EL (cell line): ENCODE measurements around the gene RAPGEF1.
"Not testable (repeated sequence)": the region's sequence is repeated elsewhere in the genome, so short reads cannot be mapped to it uniquely, and the experiment has no call there.

ENCODE experiments used
- DNase-seq: peaks from one replicate; pipeline ENCODE4 v3.0.0-alpha.2; 2016

RAPGEF1 gene

DNA sequence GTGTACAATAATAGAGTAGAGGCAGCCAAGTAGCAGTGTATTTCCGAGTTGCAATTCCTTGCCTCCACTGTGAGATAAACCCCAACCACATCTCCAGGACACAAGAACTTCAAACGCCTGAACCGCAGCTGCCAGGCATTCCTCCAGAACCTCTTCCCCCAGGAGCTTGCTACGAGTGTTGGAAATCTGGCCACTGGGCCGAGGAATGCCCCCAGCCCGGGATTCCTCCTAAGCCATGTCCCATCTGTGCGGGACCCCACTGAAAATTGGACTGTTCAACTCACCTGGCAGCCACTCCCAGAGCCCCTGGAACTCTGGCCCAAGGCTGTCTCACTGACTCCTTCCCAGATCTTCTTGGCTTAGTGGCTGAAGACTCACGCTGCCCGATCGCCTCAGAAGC, 190.7 kb downstream of the RAPGEF1 start:
- DNase-seq: not testable (repeated sequence)

DNA sequence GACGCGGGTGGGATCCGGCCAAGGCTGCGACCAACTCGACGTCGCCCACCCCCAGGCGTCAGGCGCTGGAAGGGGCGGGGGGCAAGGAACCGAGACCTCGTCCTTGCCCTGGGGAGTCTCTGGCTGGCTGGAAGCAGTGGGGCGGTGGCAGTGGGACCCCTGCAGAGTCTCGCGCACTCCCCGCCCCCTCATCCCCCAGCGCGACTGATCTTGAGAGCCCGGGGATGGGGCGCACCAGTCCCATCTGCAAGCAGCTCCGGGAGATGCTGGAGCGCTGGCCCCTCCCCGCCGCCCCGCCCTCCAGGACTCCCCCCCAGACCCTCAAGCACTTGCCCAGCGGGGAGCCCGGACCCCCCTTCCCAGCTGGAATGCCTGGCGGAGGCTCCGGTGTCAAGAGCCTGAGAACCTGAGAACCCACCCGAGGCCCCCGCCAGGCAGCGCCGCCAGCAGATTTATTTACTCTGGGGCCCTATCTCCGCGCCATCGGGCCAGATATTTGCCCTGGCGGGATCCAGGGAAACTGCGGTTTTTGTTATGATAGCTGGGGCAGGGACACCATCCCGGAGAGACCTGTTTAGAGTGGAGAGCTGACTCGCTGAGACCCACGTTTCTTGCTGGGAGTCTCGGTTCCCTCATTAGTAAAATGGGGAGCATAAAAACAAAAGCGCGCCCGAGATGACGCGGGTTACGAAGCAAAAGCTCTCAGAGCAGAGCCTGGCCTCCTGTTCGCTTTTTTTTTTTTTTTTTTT, 193.4 kb downstream of the RAPGEF1 start:
- peak; percentile 33 for DNase-seq

DNA sequence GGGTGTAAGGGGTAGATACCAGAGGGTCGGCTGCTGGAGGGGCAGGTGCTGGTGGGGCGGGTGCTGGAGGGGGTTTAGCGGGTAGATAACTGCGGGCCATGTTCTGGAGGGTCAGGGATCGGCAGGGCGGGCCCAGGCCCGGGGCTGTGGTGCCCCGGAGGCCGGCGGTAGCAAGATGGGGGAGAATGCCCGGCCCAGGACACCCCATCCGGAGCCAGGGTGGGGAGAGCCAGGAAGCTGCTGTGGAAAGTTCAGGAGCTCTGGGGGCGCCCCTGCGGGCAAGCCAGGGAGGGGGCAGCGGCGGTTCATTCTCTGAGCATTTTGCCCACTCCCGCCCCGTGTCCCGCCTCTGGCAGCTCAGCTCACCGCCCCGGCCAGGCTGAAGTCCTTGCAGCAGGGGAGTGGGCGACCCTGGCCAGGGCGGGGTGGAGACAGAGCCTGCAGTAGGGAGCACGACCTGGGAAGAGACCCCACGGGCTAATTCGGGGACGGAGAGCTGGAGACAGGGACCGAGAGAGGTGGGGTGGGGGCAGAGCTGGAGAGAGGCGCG, 194.0 kb downstream of the RAPGEF1 start:
- DNase-seq: no peak

DNA sequence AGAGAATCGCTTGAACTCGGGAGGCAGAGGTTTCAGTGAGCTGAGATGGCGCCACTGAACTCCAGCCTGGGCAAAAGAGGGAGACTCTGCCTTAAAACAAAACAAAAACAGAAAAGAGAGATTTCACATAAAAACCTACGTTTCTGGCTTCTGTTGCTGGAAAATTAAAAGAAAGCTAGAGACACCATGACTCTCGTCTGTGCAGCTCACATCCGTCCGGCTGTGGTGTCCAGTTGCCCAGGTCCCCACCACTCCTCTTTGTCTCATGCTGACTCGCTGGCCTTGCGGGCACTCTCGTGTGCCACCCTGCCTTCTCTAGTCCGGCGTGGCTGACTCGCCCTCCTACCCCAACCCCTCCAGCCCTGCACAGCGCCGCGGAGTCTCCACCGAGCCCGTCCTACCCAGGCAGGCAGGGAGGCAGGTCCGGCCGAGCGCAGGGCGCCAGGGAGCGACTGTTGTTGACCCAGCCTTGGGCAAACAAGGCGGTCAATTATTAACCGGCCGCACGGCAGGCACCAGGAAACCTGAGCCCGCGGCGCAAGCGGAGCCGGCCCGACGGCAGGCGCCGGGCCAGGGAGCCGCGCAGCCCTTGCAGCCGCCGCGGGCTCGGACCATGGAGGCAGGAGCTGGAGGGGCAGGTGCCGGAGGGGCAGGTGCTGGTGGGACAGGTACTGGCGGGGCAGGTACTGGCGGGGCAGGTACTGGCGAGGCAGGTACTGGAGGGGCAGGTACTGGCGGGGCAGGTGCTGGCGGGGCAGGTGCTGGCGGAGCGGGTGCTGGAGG, 194.7 kb downstream of the RAPGEF1 start, which contains the start of gene PRRT1B:
PRRT1B (plus strand) TSS at position 521 of the 783 bp plus-strand sequence; CDS start at position 614, 93 bp downstream.
- no peak for DNase-seq

DNA sequence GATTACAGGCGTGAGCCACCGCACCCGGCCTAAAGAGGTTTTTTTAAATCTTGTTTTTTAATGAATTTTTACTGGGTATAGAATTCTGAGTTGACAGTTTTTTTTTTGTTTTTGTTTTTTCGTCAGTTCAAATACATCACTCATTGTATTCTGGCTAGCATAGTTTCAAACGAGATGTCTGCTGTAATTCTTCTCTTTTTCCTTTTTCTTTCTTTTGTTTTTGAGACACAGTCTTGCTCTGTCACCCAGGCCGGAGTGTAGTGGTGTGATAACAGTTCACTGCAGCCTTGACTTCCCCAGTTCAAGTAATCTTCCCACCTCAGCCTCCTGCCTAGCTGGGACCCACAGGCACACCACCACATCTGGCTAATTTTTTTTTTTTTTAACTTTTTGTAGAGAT, 196.7 kb downstream of the RAPGEF1 start:
- no peak for DNase-seq

DNA sequence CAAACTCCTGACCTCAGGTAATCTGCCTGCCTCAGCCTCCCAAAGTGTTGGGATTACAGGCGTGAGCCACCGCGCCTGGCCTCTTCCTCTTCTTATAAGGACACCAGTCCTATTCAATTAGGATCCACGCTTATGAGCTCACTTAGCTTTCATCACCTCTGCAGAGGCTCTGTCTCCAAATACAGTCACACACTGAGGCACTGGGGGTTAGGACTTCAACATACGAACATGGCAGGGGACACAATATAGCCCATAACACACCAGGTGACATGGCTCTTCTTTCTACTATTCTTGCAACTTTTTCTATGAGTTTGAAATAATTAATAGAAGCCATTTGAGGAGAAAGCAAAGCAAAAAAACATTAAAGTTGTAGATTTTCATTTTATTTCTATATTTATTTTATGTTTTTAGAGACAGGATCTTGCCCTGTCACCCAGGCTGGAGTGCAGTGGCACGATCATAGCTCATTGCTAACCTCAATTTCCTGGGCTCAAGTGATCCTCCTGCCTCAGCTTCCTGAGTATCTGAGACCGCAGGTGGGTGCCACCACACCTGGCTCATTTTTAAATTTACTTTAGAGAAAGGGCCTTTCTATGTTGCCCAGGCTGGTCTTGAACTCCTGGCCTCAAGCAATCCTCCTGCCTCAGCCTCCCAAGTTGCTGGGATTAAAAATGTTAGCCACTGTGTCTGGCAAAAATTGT, 200.5 kb downstream of the RAPGEF1 start:
- DNase-seq: no peak

DNA sequence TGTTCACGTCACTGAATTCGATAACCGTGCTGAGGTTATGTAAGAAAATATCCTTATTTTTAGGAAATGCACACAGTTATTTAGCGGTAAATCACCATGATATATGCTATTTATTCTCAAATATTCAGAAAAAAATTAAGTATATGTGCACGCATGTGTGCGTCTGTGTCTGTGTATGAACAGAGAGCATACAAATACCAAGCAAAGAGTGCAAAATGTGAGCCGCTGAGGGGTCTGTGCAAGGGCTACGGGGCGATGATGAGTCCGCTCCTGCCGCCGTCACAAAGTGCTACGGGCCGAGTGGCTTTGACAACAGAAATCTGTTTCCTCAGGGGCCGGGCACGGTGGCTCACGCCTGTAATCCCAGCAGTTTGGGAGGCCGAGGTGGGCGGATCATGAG, 201.9 kb downstream of the RAPGEF1 start:
- DNase-seq: no peak

DNA sequence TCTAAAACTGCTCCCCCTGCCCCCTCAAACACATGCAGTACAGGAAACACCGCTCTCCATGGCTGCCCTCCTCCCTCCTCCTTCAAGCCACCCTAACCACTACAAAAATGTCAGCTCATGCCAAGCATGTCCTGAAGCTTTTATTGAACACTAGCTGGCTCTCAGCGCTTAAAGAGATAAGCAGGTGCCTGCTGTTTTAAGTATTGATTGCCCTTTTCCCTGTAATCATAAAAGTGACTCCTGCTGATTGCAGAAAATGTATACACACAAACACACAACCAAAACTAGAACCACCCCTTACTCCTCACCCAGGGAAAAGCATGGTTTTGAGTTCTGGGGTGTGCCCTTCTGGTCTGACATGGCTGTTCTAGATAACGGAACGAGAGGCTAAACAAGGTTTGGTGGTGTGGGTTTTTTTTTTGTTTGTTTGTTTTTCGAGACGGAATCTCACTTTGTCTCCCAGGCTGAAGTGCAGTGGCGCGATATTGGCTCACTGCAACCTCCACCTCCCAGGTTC, 205.1 kb downstream of the RAPGEF1 start:
- DNase-seq: no peak

DNA sequence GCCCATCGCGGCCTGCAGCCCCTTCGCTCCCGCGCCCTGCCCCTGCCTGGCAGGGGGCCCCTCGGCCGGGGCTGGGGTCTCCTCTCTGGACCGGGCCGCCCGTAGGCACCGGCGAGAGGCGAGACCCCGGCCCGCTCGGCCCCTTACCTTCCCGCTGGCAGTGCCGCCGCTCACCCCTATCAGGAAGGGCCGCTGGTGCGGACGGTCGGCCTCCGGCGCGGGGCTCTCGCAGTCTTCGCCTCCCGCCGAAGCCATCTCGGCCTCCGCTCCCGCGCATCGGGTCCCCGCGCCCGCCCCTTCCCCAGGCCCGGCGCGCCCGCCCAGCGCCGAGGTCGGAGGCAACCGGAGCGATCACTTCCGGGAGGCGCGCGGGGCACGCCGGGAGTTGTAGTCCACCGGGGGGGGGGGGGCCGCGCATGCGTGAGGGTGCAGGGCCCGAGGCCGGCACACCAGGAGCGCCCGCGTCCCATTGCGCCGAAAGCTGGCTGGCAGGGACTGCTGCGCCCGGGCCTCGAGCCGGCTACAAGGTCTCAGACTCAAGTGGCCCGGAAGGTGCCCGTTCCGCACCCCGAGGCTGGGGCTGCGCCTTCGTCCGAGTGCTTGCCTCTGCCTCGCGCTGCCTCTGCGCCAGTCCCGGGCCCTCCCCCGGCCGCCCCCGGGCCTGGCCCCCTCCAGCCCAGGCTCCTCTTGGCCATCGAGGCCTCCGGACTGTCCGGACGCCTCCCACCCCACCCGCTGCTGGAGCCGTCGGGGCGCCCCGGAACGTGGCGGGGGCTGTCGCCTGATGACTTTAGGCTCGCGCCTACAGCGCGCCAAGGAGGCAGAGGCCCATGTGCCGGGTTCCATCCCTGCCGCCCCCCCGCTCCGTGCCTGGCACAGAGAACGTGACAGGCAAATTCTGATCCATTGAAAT, 208.7 kb downstream of the RAPGEF1 start, which contains the start of gene UCK1:
UCK1 (minus strand) TSS at position 344 of the 913 bp plus-strand sequence; CDS start at position 255, 89 bp downstream.
- DNase-seq: peak; percentile 80

DNA sequence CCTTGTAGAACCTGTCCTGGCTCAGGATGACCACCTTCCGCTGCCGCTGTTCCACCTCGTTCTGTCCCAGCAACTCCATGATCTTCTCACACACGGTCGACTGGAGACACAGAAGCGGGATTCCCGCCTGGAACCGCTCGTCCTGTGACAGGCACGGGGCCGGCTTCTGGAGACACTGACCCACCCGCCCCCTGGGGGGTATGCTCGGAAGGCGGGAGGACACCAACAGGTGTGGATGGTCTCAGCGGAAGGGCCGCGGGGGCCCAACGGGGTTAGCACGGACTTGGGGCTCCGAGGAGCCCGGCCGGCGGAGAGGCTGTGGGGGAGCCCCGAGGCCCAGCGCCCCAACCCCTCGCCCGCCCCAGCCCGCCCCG, 209.3 kb downstream of the RAPGEF1 start:
- peak; percentile 53 for DNase-seq

DNA sequence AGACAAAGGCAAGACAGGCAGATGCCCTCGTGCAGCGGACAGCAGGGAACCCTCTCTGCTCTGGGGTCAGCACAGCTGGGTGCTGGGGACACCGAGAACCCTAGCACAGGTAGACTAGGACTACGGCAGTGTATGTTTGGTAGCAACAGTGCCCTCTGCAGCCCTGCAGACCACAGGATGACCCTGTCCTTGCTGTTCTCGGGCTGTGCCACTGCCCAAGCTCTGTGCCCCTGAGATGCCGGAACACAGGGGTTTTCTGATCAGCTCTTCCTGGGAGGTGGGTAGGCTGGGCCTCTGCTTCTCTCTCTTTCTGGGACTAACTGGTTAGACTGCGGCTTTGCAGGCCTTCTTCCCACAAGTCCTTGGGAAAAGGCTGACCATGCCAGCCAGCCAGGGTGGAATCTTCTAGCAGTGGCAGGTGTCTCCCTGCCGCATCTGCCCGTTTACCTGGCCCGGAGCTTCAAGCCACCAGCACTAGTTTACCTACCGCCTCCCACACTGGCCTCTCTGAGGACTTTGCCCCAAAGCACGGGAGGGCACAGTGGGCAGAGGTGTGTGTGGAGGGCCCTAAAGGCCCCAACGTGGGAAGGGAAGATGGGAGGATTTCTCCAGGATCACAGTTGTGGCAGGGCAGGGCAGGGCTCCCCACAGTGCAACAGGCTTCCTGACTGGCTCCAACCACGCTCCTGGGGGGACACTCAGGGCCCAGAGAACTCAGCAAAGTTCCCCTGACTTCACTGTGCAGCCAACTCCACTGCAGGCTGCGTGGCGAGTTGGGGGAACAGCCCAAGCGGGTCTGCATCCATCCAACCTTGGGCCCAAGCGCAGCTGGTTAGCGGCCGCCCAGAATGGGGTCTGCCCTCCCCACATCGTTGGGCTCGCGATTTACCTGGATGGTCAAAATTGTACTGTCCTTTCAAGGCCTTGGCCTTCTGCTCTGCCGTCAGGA, 210.0 kb downstream of the RAPGEF1 start:
- DNase-seq: no peak

DNA sequence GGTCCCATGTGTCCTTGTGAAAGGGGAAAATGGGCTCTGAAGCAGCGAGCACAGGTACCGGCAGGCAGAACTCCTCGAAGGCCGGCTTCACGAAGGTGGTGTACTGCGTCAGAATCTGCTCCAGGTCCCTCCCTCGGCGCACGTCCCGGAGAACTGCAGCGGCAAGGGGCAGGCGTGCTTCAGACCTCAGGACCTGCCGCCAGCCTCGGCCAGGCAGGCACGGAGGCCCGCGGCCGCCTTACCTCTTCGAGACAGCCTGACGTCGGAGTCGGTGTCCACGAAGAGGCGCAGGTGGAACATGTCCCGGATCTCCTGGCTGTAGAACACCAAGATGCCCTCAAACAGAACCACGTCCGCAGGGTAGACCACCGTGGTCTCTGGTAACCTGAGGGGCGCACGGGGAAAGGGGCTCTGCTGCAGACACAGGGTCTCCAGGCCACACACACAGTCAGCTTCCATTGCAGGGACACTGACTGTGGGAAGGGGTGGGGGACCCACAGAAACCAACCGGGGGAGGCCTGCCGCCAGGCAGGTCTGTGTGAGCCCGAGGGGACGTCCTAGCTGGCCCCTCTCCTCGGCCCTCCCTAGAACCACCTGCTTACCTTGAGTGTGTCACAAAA, 210.9 kb downstream of the RAPGEF1 start:
- DNase-seq: no peak

DNA sequence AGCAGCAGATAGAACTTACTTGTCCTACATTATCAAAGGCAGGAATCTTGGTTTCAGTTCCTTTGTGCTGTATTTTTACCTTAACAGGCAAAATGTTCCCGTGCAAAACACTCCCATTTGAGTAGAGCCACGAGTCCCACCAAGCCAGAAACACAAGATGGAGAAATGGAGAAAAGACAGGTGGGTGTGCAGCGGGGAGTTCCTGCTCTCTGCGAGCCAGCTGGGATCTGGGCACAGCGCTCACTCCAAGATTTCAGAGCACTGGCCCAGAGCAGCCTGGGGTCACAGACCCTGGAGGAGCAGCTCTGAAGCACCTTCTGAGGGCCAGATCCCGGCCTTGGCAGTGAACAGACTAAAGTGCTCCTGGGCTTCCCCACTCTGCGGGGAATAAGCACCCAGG, 211.7 kb downstream of the RAPGEF1 start:
- no peak for DNase-seq
